GM23338 (cell line): ENCODE measurements around the gene GRK3. TPM values are rescaled to one million over a fixed set of nuclear protein-coding genes. Genes with fewer than 3 reads are reported as not detected.

Source experiments
- ATAC-seq: fragments of 200-7000 bp; cut with Tn5 transposase; 3 replicates; pipeline ENCODE4 v1.9.1; 2020
- DNase-seq: peaks from one replicate; pipeline ENCODE4 v3.0.0-alpha.2; 2015; ENCODE audit warnings: low spot score
- H2AFZ ChIP-seq: fragments of 200-600 bp; sonication (generic); 2 replicates; pipeline ENCODE4 v1.8.0; 2016; ENCODE audit warnings: antibody characterized with exemption, mild to moderate bottlenecking, moderate library complexity
- H3F3A ChIP-seq: fragments of 200-600 bp; sonication (generic); replicated peaks from 2 replicates; pipeline ENCODE4 v1.8.0; 2017; ENCODE audit warnings: antibody characterized with exemption, mixed run types, low read depth
- H3K27ac ChIP-seq: fragments of 200-600 bp; sonication (generic); 2 replicates; pipeline ENCODE4 v1.6.1; 2016; ENCODE audit warnings: low read depth
- H3K27me3 ChIP-seq: fragments of 200-600 bp; sonication (generic); 2 replicates; pipeline ENCODE4 v1.8.0; 2016; ENCODE audit warnings: mild to moderate bottlenecking, mixed run types, moderate library complexity; ENCODE audit not compliant: insufficient read depth
- H3K36me3 ChIP-seq: fragments of 200-600 bp; sonication (generic); 2 replicates; pipeline ENCODE4 v1.8.0; 2016; ENCODE audit warnings: mild to moderate bottlenecking; ENCODE audit not compliant: insufficient read depth
- H3K4me1 ChIP-seq: fragments of 200-600 bp; sonication (generic); 2 replicates; pipeline ENCODE4 v1.8.0; 2016; ENCODE audit warnings: mild to moderate bottlenecking, moderate library complexity; ENCODE audit not compliant: insufficient read depth
- H3K4me2 ChIP-seq: fragments of 200-600 bp; sonication (generic); 2 replicates; pipeline ENCODE4 v1.7.1; 2017; ENCODE audit warnings: mixed run types
- H3K4me3 ChIP-seq: fragments of 200-600 bp; sonication (generic); 2 replicates; pipeline ENCODE4 v1.6.1; 2016; ENCODE audit warnings: mixed run types
- H3K79me2 ChIP-seq: fragments of 200-600 bp; sonication (generic); replicated peaks from 2 replicates; pipeline ENCODE4 v1.8.0; 2017; ENCODE audit warnings: mild to moderate bottlenecking; ENCODE audit not compliant: insufficient read depth
- H3K9me2 ChIP-seq: fragments of 200-600 bp; sonication (generic); 2 replicates; pipeline ENCODE4 v1.8.0; 2017; ENCODE audit not compliant: insufficient read depth
- H4K20me1 ChIP-seq: fragments of 200-600 bp; sonication (generic); replicated peaks from 2 replicates; pipeline ENCODE4 v1.8.0; 2017; ENCODE audit warnings: mild to moderate bottlenecking; ENCODE audit not compliant: insufficient read depth
- H3K27ac Mint-ChIP-seq: 2 replicates; pipeline ENCODE4 v1.8.0; 2020; ENCODE audit warnings: inconsistent platforms, mild to moderate bottlenecking, moderate library complexity, mixed read lengths
- H3K27me3 Mint-ChIP-seq: 3 replicates; pipeline ENCODE4 v1.8.0; 2022; ENCODE audit warnings: low read depth, mild to moderate bottlenecking, moderate library complexity, mixed read lengths, inconsistent platforms; ENCODE audit not compliant: insufficient read depth, poor library complexity
- H3K36me3 Mint-ChIP-seq: 3 replicates; pipeline ENCODE4 v1.8.0; 2021; ENCODE audit warnings: low read depth, mild to moderate bottlenecking, inconsistent platforms, moderate library complexity, mixed read lengths
- H3K4me1 Mint-ChIP-seq: 3 replicates; pipeline ENCODE4 v1.8.0; 2020; ENCODE audit warnings: mild to moderate bottlenecking, inconsistent platforms, mixed read lengths
- H3K4me3 Mint-ChIP-seq: 3 replicates; pipeline ENCODE4 v1.8.0; 2021; ENCODE audit warnings: moderate library complexity, mild to moderate bottlenecking, inconsistent platforms, mixed read lengths
- H3K9me3 Mint-ChIP-seq: 3 replicates; pipeline ENCODE4 v1.8.0; 2020; ENCODE audit warnings: moderate library complexity, mild to moderate bottlenecking, inconsistent platforms, mixed read lengths
- CREB1 ChIP-seq: fragments of 250-450 bp; sonication (Bioruptor Pico); IDR thresholded peaks from 2 replicates; pipeline ENCODE4 v1.5.0; 2020; ENCODE audit warnings: low read depth, mild to moderate bottlenecking, moderate library complexity
- EZH2phosphoT487 ChIP-seq: fragments of 200-600 bp; sonication (generic); IDR thresholded peaks from one replicate; pipeline ENCODE4 v1.8.1; 2018; ENCODE audit warnings: antibody characterized with exemption; ENCODE audit not compliant: unreplicated experiment
- JUNB ChIP-seq: IDR thresholded peaks from one replicate; pipeline ENCODE4 v1.6.1; 2016; ENCODE audit warnings: antibody characterized with exemption; ENCODE audit not compliant: unreplicated experiment
- NANOG ChIP-seq: IDR thresholded peaks from 2 replicates; pipeline ENCODE4 v1.6.1; 2016; ENCODE audit warnings: antibody characterized with exemption, borderline replicate concordance
- POLR2AphosphoS5 ChIP-seq: IDR thresholded peaks from 2 replicates; pipeline ENCODE4 v1.6.1; 2016; ENCODE audit warnings: antibody characterized with exemption, low read depth
- STAT1 ChIP-seq: IDR thresholded peaks from one replicate; pipeline ENCODE4 v1.6.1; 2016; ENCODE audit warnings: antibody characterized with exemption; ENCODE audit not compliant: unreplicated experiment
- ZNF114 ChIP-seq: fragments of 250-450 bp; sonication (Bioruptor Pico); IDR thresholded peaks from 2 replicates; pipeline ENCODE4 v1.5.0; 2020; ENCODE audit warnings: mild to moderate bottlenecking, moderate library complexity
- ZNF331 ChIP-seq: fragments of 250-450 bp; sonication (Bioruptor Pico); IDR thresholded peaks from 2 replicates; pipeline ENCODE4 v1.5.0; 2020; ENCODE audit warnings: low read depth, mild to moderate bottlenecking, moderate library complexity
- polyA plus RNA-seq: library from polyadenylated mRNA; unstranded; fragments of >200 nt; fragmentation: Nextera tagmentation; extraction: Ambion mirVana; gene quantifications from 2 replicates; pipeline ENCODE4 v1.2.1, GENCODE V29; 2016
- total RNA-seq: library from RNA; depleted of rRNA; stranded (reverse); fragments of >200 nt; shearing (Covaris generic); gene quantifications from 2 replicates; pipeline ENCODE4 v1.2.3, GENCODE V29; 2014
- TF ChIP-seq, protein P1 (sequence below): IDR thresholded peaks from one replicate; pipeline ENCODE4 v1.6.1; 2018; ENCODE audit warnings: antibody characterized with exemption; ENCODE audit not compliant: unreplicated experiment
- TF ChIP-seq, protein P2 (sequence below): fragments of 250-450 bp; sonication (Bioruptor Pico); IDR thresholded peaks from 2 replicates; pipeline ENCODE4 v1.5.0; 2020; ENCODE audit warnings: mild to moderate bottlenecking, moderate library complexity
- TF ChIP-seq, protein P3 (sequence below): IDR thresholded peaks from 2 replicates; pipeline ENCODE4 v1.6.1; 2016; ENCODE audit warnings: antibody characterized with exemption

The GRK3 gene
- total and polyA plus RNA-seq, 2 experiments from 2014 or later: 6.0 to 25.3 TPM

DNA sequence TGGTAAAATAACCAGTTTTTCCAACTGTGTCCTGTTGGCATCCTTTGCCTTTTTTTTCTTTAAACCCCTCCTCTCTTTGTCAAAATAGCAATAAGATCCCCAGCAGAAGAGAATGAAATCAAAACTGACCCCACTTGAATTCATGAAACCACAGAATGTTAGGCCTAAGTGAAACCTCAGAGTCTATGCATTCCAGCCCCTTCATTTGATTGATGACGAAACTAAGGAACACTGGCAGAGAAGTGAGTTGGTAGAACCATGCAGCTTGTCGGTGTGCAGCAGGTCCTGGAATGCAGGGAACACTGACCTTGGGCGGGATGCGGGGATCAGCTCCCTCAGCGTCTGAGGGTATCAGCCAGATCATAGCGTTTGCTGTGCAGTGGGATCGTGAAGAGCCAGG is 57.5 kb downstream of the GRK3 start:
- no peak overlapping the region for H2AFZ ChIP-seq
- no peak for ATAC-seq
- H3K4me1 ChIP-seq: peaks cover 29% of the 10 kb centered on the region
- Mint-ChIP-seq H3K27ac (no peak overlapping the region), H3K27me3 (peaks cover 9% of the 10 kb centered on the region), H3K36me3 (peaks cover 2% of the 10 kb centered on the region; the same call in 1 of the 3 replicates), H3K4me1 (peaks cover 47% of the 10 kb centered on the region), H3K4me3 (no peak overlapping the region), H3K9me3 (no peaks in the 10 kb centered on the region; the same call in 1 of the 3 replicates)
- H3K9me2 ChIP-seq: no peaks in the 10 kb centered on the region
- H3K36me3 ChIP-seq: no peaks in the 10 kb centered on the region
- TF ChIP-seq EZH2phosphoT487: no peak
- TF ChIP-seq, protein P1, sequence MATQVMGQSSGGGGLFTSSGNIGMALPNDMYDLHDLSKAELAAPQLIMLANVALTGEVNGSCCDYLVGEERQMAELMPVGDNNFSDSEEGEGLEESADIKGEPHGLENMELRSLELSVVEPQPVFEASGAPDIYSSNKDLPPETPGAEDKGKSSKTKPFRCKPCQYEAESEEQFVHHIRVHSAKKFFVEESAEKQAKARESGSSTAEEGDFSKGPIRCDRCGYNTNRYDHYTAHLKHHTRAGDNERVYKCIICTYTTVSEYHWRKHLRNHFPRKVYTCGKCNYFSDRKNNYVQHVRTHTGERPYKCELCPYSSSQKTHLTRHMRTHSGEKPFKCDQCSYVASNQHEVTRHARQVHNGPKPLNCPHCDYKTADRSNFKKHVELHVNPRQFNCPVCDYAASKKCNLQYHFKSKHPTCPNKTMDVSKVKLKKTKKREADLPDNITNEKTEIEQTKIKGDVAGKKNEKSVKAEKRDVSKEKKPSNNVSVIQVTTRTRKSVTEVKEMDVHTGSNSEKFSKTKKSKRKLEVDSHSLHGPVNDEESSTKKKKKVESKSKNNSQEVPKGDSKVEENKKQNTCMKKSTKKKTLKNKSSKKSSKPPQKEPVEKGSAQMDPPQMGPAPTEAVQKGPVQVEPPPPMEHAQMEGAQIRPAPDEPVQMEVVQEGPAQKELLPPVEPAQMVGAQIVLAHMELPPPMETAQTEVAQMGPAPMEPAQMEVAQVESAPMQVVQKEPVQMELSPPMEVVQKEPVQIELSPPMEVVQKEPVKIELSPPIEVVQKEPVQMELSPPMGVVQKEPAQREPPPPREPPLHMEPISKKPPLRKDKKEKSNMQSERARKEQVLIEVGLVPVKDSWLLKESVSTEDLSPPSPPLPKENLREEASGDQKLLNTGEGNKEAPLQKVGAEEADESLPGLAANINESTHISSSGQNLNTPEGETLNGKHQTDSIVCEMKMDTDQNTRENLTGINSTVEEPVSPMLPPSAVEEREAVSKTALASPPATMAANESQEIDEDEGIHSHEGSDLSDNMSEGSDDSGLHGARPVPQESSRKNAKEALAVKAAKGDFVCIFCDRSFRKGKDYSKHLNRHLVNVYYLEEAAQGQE: no peak
- H3K4me3 ChIP-seq: no peak overlapping the region
- H4K20me1 ChIP-seq: peaks cover 11% of the 10 kb centered on the region; the same call in 1 of the 2 replicates
- H3K27ac ChIP-seq: no peak overlapping the region; the same call in 1 of the 2 replicates
- H3K4me2 ChIP-seq: peak overlapping the region; percentile 70; the same call in 1 of the 2 replicates
- H3K27me3 ChIP-seq: no peaks in the 10 kb centered on the region
- DNase-seq: no peak
- no peaks in the 10 kb centered on the region for H3F3A ChIP-seq
- peaks cover 33% of the 10 kb centered on the region for H3K79me2 ChIP-seq

DNA sequence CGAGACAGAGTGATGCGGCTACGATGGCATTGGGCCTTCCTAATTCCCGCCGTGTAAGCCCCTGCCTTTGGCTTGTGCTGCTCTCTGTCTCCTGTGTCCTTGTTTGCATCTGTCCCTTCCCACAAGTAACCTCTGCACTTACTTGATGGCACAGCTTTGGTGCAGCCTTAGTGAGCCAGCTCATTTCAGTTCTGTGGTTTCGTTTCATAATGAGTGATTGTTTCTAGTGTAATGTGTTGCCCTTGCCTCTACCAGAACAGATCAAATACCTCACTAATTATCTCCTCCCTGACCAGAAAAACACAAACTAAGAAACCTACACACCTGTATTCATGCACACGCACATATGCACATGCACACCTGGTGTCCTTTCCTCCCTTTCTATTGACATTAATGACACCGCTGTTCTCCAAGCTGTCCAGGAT is 58.8 kb downstream of the GRK3 start:
- Histone ChIP-seq H3K9me2 (no peaks in the 10 kb centered on the region), H3K4me1 (peaks cover 29% of the 10 kb centered on the region), H3K27ac (0 out of 2 replicates have a peak overlapping the region, but pooled peaks have one; percentile 45), H3K4me2 (no peak overlapping the region), H3K4me3 (no peak overlapping the region), H2AFZ (no peak overlapping the region), H3K36me3 (no peaks in the 10 kb centered on the region), H4K20me1 (peaks cover 16% of the 10 kb centered on the region), H3K79me2 (peaks cover 31% of the 10 kb centered on the region), H3K27me3 (no peaks in the 10 kb centered on the region), H3F3A (no peaks in the 10 kb centered on the region)
- H3K4me1 Mint-ChIP-seq: peaks cover 47% of the 10 kb centered on the region
- H3K9me3 Mint-ChIP-seq: no peaks in the 10 kb centered on the region; the same call in 1 of the 3 replicates
- no peak overlapping the region for H3K27ac Mint-ChIP-seq
- no peak overlapping the region for H3K4me3 Mint-ChIP-seq
- DNase-seq: no peak
- H3K36me3 Mint-ChIP-seq: peaks cover 2% of the 10 kb centered on the region; the same call in 1 of the 3 replicates
- peaks cover 9% of the 10 kb centered on the region for H3K27me3 Mint-ChIP-seq
- ATAC-seq: no peak
- TF ChIP-seq ZNF331 (CRISPR knock-in tag) (no peak), ZNF114 (CRISPR knock-in tag) (no peak), CREB1 (CRISPR knock-in tag) (no peak), JUNB (no peak), STAT1 (no peak), POLR2AphosphoS5 (no peak), NANOG (no peak)
- TF ChIP-seq, protein P2, sequence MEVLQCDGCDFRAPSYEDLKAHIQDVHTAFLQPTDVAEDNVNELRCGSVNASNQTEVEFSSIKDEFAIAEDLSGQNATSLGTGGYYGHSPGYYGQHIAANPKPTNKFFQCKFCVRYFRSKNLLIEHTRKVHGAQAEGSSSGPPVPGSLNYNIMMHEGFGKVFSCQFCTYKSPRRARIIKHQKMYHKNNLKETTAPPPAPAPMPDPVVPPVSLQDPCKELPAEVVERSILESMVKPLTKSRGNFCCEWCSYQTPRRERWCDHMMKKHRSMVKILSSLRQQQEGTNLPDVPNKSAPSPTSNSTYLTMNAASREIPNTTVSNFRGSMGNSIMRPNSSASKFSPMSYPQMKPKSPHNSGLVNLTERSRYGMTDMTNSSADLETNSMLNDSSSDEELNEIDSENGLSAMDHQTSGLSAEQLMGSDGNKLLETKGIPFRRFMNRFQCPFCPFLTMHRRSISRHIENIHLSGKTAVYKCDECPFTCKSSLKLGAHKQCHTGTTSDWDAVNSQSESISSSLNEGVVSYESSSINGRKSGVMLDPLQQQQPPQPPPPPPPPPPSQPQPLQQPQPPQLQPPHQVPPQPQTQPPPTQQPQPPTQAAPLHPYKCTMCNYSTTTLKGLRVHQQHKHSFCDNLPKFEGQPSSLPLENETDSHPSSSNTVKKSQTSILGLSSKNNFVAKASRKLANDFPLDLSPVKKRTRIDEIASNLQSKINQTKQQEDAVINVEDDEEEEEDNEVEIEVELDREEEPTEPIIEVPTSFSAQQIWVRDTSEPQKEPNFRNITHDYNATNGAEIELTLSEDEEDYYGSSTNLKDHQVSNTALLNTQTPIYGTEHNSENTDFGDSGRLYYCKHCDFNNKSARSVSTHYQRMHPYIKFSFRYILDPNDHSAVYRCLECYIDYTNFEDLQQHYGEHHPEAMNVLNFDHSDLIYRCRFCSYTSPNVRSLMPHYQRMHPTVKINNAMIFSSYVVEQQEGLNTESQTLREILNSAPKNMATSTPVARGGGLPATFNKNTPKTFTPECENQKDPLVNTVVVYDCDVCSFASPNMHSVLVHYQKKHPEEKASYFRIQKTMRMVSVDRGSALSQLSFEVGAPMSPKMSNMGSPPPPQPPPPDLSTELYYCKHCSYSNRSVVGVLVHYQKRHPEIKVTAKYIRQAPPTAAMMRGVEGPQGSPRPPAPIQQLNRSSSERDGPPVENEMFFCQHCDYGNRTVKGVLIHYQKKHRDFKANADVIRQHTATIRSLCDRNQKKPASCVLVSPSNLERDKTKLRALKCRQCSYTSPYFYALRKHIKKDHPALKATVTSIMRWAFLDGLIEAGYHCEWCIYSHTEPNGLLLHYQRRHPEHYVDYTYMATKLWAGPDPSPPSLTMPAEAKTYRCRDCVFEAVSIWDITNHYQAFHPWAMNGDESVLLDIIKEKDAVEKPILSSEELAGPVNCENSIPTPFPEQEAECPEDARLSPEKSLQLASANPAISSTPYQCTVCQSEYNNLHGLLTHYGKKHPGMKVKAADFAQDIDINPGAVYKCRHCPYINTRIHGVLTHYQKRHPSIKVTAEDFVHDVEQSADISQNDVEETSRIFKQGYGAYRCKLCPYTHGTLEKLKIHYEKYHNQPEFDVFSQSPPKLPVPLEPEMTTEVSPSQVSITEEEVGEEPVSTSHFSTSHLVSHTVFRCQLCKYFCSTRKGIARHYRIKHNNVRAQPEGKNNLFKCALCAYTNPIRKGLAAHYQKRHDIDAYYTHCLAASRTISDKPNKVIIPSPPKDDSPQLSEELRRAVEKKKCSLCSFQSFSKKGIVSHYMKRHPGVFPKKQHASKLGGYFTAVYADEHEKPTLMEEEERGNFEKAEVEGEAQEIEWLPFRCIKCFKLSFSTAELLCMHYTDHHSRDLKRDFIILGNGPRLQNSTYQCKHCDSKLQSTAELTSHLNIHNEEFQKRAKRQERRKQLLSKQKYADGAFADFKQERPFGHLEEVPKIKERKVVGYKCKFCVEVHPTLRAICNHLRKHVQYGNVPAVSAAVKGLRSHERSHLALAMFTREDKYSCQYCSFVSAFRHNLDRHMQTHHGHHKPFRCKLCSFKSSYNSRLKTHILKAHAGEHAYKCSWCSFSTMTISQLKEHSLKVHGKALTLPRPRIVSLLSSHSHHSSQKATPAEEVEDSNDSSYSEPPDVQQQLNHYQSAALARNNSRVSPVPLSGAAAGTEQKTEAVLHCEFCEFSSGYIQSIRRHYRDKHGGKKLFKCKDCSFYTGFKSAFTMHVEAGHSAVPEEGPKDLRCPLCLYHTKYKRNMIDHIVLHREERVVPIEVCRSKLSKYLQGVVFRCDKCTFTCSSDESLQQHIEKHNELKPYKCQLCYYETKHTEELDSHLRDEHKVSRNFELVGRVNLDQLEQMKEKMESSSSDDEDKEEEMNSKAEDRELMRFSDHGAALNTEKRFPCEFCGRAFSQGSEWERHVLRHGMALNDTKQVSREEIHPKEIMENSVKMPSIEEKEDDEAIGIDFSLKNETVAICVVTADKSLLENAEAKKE: no peak
- TF ChIP-seq, protein P3, sequence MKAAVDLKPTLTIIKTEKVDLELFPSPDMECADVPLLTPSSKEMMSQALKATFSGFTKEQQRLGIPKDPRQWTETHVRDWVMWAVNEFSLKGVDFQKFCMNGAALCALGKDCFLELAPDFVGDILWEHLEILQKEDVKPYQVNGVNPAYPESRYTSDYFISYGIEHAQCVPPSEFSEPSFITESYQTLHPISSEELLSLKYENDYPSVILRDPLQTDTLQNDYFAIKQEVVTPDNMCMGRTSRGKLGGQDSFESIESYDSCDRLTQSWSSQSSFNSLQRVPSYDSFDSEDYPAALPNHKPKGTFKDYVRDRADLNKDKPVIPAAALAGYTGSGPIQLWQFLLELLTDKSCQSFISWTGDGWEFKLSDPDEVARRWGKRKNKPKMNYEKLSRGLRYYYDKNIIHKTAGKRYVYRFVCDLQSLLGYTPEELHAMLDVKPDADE: no peak
